NCI-H2107 (cell line): Measurements from ENCODE around the gene TRPC6.
"Not testable (repeated sequence)": the region's sequence is repeated elsewhere in the genome, so short reads cannot be mapped to it uniquely, and the experiment has no call there.

ENCODE experiments used
- DNase-seq: peaks from one replicate; lab custom pipeline; 2025; lab: John Stamatoyannopoulos, UW

TRPC6 gene

GRCh38 chr11:101521821-101522220 is 62.0 kb downstream of the TRPC6 start:
- DNase-seq, result no peak

DNA sequence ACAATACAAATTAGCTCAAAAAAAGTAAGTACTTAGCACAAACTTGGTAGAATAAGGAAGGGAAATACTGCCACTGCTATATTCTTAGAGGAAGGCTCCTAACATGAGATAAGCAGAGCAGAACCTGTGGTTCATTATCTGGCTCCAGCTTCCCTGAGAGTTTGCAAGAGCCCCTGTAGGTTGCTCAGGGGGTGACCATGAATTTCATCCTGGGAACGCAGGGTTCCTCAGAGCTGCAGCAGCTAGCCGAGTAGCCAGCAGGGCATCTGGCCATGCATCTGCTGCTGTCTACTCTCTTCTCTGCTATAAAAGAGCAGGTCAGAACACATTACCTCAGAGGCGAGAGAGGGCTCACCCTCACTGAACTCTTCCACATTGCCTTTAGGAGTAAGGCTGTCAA is 67.3 kb downstream of the TRPC6 start:
- no peak for DNase-seq

DNA sequence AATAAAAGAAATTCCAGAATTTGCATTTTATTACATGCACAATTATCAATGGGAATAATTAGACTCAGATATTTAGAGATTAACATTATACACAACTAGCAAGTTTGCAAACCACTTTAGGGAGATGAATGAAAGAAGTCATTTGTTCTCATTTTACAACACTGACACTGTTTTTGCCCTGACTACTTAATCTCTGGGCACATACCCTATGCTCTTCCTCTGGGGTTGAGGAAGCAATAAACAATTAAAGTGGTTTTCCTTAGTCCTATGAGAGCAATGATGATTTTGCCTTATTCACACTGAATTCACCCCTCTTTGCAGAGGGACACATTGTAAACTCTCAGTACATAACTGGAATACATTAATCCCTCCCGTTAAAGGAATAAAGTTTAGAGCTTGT is 72.7 kb downstream of the TRPC6 start:
- DNase-seq, result no peak

- DNase-seq, result no peak
These were observed 73.2 kb downstream of the TRPC6 start for GRCh38 chr11:101510591-101510990.

- DNase-seq, result no peak
These were observed 73.9 kb downstream of the TRPC6 start for GRCh38 chr11:101509922-101510321.

DNA sequence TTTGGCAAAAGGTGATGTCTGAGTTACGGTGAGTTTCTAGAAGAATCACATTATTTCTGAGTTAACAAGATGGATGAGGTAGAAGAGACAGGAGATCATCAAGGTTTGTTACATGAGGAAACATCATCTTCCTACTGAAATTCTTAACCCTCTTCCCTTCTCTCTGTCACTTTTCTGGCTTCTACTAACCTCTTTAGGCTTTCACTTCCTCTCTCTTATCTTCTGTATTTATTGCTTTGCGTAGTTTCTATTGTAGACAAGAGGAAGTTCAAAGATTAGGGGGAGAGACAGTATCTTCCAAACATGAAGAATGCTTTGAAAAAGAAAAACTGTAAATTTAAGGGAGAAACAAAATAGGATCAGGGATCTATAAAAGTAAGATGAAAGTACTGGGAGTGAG is 75.4 kb downstream of the TRPC6 start:
- DNase-seq, result no peak

DNA sequence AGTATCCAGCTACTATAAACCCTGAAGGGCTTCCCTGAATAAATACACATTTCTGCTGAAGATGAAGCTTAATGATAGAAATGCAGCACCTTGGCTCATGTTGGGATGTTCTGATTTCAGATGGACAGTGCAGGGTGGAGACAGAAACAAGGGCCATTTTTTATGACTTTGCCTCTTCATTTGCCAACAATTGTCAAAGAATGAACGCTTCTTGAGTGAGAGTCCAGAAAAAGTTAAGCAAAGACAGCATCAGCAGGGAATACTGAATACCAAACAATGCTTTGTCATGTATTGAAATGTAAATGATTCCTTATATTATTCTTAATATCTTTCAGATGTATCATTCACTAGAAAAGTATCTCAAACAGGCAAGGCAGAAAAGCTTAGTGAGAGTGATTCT is 84.9 kb downstream of the TRPC6 start:
- no peak for DNase-seq

GRCh38 chr11:101497291-101497690 is 86.5 kb downstream of the TRPC6 start:
- no peak for DNase-seq

GRCh38 chr11:101487775-101488174 is 96.0 kb downstream of the TRPC6 start:
- no peak for DNase-seq

DNA sequence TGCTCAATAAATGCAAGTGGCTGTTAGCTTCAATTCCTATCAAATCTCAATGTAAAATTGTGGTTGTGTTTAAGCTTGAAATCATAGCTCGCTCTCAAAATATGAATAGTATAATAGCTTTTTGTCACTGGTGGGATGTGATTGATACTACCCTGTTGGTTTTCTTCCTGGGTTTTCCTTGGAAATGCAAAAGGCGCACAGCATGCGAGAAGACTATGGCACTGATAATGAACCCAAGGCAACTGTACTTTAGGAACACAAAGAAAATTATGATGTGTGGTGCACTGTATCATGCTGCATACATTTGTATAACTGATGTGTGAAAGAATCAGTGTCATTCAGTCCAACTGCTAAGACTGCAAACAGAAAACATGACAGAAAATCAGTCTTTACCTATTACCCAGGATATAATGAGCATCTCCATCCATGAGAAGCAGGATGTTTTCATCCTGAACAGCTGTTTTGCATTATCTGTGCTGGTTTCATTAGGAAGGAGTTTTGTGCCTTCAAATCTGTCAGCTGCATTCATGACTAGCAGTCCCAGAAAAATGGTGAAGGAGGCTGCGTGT is 101.2 kb downstream of the TRPC6 start:
- no peak for DNase-seq

- no peak for DNase-seq
These were observed 105.0 kb downstream of the TRPC6 start for GRCh38 chr11:101478587-101479369.

DNA sequence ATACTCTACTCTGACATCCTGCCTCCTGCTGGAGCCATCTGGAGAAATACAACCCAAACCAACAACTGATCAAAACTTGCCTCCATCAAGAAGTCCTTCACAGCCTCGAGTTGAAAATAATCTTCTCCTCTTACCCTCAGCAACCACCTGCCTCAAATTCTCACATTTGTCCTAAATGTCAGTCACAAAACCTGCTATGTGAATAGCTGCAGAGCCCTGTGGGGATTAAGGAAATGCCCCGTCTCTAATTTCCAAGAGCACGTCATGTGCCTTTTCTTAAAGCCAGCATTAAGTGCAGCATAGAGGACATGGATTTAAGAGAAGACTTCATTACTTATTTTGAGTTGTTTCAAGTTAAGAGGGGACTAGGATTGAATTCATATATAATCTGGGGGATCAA is 105.9 kb downstream of the TRPC6 start:
- DNase-seq, result no peak

- DNase-seq, result no peak
These were observed 107.6 kb downstream of the TRPC6 start for GRCh38 chr11:101476191-101476590.

DNA sequence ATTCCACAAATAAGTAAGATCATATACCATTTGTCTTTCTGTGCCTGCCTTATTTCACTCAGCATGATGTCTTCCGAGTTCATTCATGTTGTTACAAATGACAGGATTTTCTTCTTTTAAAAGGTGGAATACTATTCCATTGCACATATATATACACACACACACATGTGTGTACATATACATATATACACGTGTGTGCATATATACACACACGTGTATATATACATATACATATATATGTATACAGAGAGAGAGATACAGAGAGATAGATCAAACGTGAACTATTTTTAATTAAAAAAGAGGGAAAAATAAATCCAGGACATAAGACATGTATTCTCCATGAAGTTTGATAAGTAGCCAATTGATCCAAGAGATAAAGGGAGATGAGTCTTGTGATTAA is 108.1 kb downstream of the TRPC6 start:
- DNase-seq, result no peak

- no peak for DNase-seq
These were observed 109.1 kb downstream of the TRPC6 start for GRCh38 chr11:101474666-101475065.

- no peak for DNase-seq
These were observed 112.8 kb downstream of the TRPC6 start for GRCh38 chr11:101470881-101471520.

GRCh38 chr11:101470419-101470818 is 113.4 kb downstream of the TRPC6 start:
- no peak for DNase-seq

DNA sequence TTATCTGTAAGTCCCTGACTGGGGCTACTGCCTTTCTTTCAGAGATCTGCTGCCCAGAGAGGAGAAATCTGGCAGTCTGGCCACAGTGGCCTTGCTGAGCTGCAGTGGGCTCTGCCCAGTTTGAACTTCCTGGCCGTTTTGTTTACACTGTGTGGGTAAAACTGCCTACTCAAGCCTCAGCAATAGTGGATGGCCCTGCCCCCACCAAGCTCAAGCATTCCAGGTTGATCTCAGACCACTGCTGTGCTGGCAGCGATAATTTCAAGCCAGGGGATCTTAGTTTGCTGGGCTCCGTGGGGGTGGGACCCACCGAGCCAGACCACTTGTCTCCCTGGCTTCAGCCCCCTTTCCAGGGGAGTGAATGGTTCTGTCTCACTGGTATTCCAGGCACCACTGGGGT is 117.5 kb downstream of the TRPC6 start:
- DNase-seq, result no peak

GRCh38 chr11:101464388-101464787 is 119.4 kb downstream of the TRPC6 start:
- DNase-seq, result not testable (repeated sequence)

DNA sequence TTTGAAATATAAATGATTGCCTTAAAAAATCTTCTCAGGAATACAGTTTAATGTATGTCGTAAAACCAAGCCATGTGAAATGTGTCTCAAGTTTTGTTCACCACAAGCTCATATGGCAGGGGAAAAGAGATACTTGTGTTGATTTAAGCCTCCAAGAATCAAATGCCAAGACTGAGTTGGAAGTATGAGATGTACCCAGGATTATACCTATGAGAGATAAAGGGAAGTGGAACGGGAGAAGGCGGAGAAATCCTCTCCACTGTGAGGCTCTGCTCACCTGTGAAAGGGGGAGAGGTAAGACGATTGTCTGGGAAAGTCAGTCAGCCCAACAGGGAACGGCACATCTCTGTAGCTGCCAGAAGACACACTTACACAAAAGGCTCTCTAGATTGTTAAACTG is 124.8 kb downstream of the TRPC6 start:
- no peak for DNase-seq

DNA sequence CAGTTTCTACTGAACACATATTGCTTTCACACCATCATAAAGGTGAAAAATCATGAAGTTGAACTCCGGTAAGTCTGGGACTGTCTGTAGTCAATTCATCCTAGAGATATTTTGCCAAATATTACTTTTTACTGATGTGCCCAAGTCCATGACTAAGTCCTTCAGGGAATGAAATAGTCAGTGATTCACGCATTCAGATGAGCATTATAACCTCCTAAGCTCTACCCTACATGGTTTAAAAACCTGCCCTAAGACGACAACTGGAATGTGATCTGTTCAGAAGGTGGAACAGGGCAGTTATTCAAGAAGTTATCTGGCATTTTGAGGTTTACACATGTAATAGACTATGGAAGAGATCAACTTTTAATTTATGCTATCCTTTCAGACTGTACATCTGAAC is 125.6 kb downstream of the TRPC6 start:
- no peak for DNase-seq

- no peak for DNase-seq
These were observed 127.0 kb downstream of the TRPC6 start for GRCh38 chr11:101456812-101457211.

GRCh38 chr11:101453682-101454081 is 130.1 kb downstream of the TRPC6 start:
- no peak for DNase-seq
